ENCODE results near the gene PLXNA2.

PLXNA2 gene

GRCh38 chr1:208010487-208011071 lies 233.6 kb downstream of the PLXNA2 start:
- H3K56ac ChIP-seq (ENCODE audit: low read length) = no peak overlapping the region
- H2BK120ac ChIP-seq (ENCODE audit: low read depth, low read length) = no peak overlapping the region
- H3K23ac ChIP-seq (ENCODE audit: low read length) = no peak overlapping the region
- H3K27me3 ChIP-seq (ENCODE audit: insufficient read depth, low read length, poor library complexity) = no peaks in the 10 kb centered on the region
- no peaks in the 10 kb centered on the region for H3K4me1 ChIP-seq (ENCODE audit: control insufficient read depth, low read depth, low read length)
- H3K4me3 ChIP-seq (ENCODE audit: low read length) = no peak overlapping the region
- H3K79me1 ChIP-seq (ENCODE audit: low read length) = no peaks in the 10 kb centered on the region
- no peak overlapping the region for H2BK5ac ChIP-seq (ENCODE audit: low read length)
- no CpG with 5 or more reads among the region's 4 CpGs for WGBS (ENCODE audit: extremely low coverage, insufficient coverage, low lambda C conversion rate)
- H2AK5ac ChIP-seq (ENCODE audit: low read length) = no peak overlapping the region
- no peak overlapping the region for H3K4ac ChIP-seq (ENCODE audit: low read depth, low read length)
- no peak overlapping the region for H4K5ac ChIP-seq (ENCODE audit: low read length)
- no peak for DNase-seq
- H3K9ac ChIP-seq (ENCODE audit: low read length) = no peak overlapping the region
- no peak overlapping the region for H4K8ac ChIP-seq (ENCODE audit: low read depth, low read length)
- H3K4me2 ChIP-seq (ENCODE audit: low read length) = no peak overlapping the region
- no peak overlapping the region for H3K18ac ChIP-seq (ENCODE audit: low read length)
- H3K36me3 ChIP-seq (ENCODE audit: control insufficient read depth, insufficient read depth, low read length) = no peaks in the 10 kb centered on the region
- H3K79me2 ChIP-seq (ENCODE audit: control insufficient read depth, insufficient read depth, low read length) = no peaks in the 10 kb centered on the region
- no peak overlapping the region for H2BK15ac ChIP-seq (replicated peaks; ENCODE audit: low read depth)
- no peak overlapping the region for H3K27ac ChIP-seq (ENCODE audit: low read depth, low read length)

GRCh38 chr1:208009706-208010444 lies 234.3 kb downstream of the PLXNA2 start:
- H3K79me1 ChIP-seq (ENCODE audit: low read length) = no peaks in the 10 kb centered on the region
- no peak overlapping the region for H2BK5ac ChIP-seq (ENCODE audit: low read length)
- no CpG with 5 or more reads among the region's 12 CpGs for WGBS (ENCODE audit: extremely low coverage, insufficient coverage, low lambda C conversion rate)
- H3K27ac ChIP-seq (ENCODE audit: low read depth, low read length) = no peak overlapping the region
- H4K5ac ChIP-seq (ENCODE audit: low read length) = no peak overlapping the region
- H3K36me3 ChIP-seq (ENCODE audit: control insufficient read depth, insufficient read depth, low read length) = no peaks in the 10 kb centered on the region
- no peak overlapping the region for H3K56ac ChIP-seq (ENCODE audit: low read length)
- no peak overlapping the region for H3K4ac ChIP-seq (ENCODE audit: low read depth, low read length)
- H3K27me3 ChIP-seq (ENCODE audit: insufficient read depth, low read length, poor library complexity) = no peaks in the 10 kb centered on the region
- DNase-seq = no peak
- H3K18ac ChIP-seq (ENCODE audit: low read length) = no peak overlapping the region
- no peak overlapping the region for H3K23ac ChIP-seq (ENCODE audit: low read length)
- H4K8ac ChIP-seq (ENCODE audit: low read depth, low read length) = no peak overlapping the region
- H3K4me3 ChIP-seq (ENCODE audit: low read length) = no peak overlapping the region
- H2BK15ac ChIP-seq (replicated peaks; ENCODE audit: low read depth) = no peak overlapping the region
- H3K4me2 ChIP-seq (ENCODE audit: low read length) = no peak overlapping the region
- no peaks in the 10 kb centered on the region for H3K79me2 ChIP-seq (ENCODE audit: control insufficient read depth, insufficient read depth, low read length)
- H2AK5ac ChIP-seq (ENCODE audit: low read length) = no peak overlapping the region
- H3K4me1 ChIP-seq (ENCODE audit: control insufficient read depth, low read depth, low read length) = no peaks in the 10 kb centered on the region
- no peak overlapping the region for H3K9ac ChIP-seq (ENCODE audit: low read length)
- no peak overlapping the region for H2BK120ac ChIP-seq (ENCODE audit: low read depth, low read length)

GRCh38 chr1:208009303-208009702 lies 234.9 kb downstream of the PLXNA2 start:
- H4K5ac ChIP-seq (ENCODE audit: low read length) = no peak overlapping the region
- WGBS (ENCODE audit: extremely low coverage, insufficient coverage, low lambda C conversion rate) = no CpG with 5 or more reads among the region's 8 CpGs

GRCh38 chr1:208008534-208008933 lies 235.7 kb downstream of the PLXNA2 start:
- no peaks in the 10 kb centered on the region for H3K36me3 ChIP-seq (ENCODE audit: control insufficient read depth, insufficient read depth, low read length)
- H2BK5ac ChIP-seq (ENCODE audit: low read length) = no peak overlapping the region
- H3K23ac ChIP-seq (ENCODE audit: low read length) = no peak overlapping the region
- H4K5ac ChIP-seq (ENCODE audit: low read length) = no peak overlapping the region
- H2AK5ac ChIP-seq (ENCODE audit: low read length) = no peak overlapping the region
- no peaks in the 10 kb centered on the region for H3K79me2 ChIP-seq (ENCODE audit: control insufficient read depth, insufficient read depth, low read length)
- no CpG with 5 or more reads among the region's 3 CpGs for WGBS (ENCODE audit: extremely low coverage, insufficient coverage, low lambda C conversion rate)
- no peaks in the 10 kb centered on the region for H3K79me1 ChIP-seq (ENCODE audit: low read length)
- no peak for DNase-seq
- no peak overlapping the region for H3K56ac ChIP-seq (ENCODE audit: low read length)
- no peak overlapping the region for H3K18ac ChIP-seq (ENCODE audit: low read length)
- H3K4me2 ChIP-seq (ENCODE audit: low read length) = no peak overlapping the region
- H3K27ac ChIP-seq (ENCODE audit: low read depth, low read length) = no peak overlapping the region
- H2BK120ac ChIP-seq (ENCODE audit: low read depth, low read length) = no peak overlapping the region
- H4K8ac ChIP-seq (ENCODE audit: low read depth, low read length) = no peak overlapping the region
- no peak overlapping the region for H3K4ac ChIP-seq (ENCODE audit: low read depth, low read length)
- no peaks in the 10 kb centered on the region for H3K27me3 ChIP-seq (ENCODE audit: insufficient read depth, low read length, poor library complexity)
- H3K4me3 ChIP-seq (ENCODE audit: low read length) = no peak overlapping the region
- no peak overlapping the region for H3K9ac ChIP-seq (ENCODE audit: low read length)
- no peak overlapping the region for H2BK15ac ChIP-seq (replicated peaks; ENCODE audit: low read depth)
- H3K4me1 ChIP-seq (ENCODE audit: control insufficient read depth, low read depth, low read length) = no peaks in the 10 kb centered on the region

More at GRCh38 chr1:208009303-208009702, 234.9 kb downstream of the PLXNA2 start:
- H3K9ac ChIP-seq (ENCODE audit: low read length) = no peak overlapping the region
- H3K4me3 ChIP-seq (ENCODE audit: low read length) = no peak overlapping the region
- no peak overlapping the region for H2AK5ac ChIP-seq (ENCODE audit: low read length)
- H3K27me3 ChIP-seq (ENCODE audit: insufficient read depth, low read length, poor library complexity) = no peaks in the 10 kb centered on the region
- H3K79me1 ChIP-seq (ENCODE audit: low read length) = no peaks in the 10 kb centered on the region
- no peaks in the 10 kb centered on the region for H3K36me3 ChIP-seq (ENCODE audit: control insufficient read depth, insufficient read depth, low read length)
- H3K56ac ChIP-seq (ENCODE audit: low read length) = no peak overlapping the region
- H4K8ac ChIP-seq (ENCODE audit: low read depth, low read length) = no peak overlapping the region
- no peak overlapping the region for H2BK15ac ChIP-seq (replicated peaks; ENCODE audit: low read depth)
- H3K23ac ChIP-seq (ENCODE audit: low read length) = peak overlapping the region; percentile 32
- H2BK120ac ChIP-seq (ENCODE audit: low read depth, low read length) = no peak overlapping the region
- no peak overlapping the region for H3K4ac ChIP-seq (ENCODE audit: low read depth, low read length)
- no peak for DNase-seq
- no peak overlapping the region for H3K18ac ChIP-seq (ENCODE audit: low read length)
- H3K4me2 ChIP-seq (ENCODE audit: low read length) = no peak overlapping the region
- no peak overlapping the region for H2BK5ac ChIP-seq (ENCODE audit: low read length)
- no peaks in the 10 kb centered on the region for H3K79me2 ChIP-seq (ENCODE audit: control insufficient read depth, insufficient read depth, low read length)
- no peak overlapping the region for H3K27ac ChIP-seq (ENCODE audit: low read depth, low read length)
- no peaks in the 10 kb centered on the region for H3K4me1 ChIP-seq (ENCODE audit: control insufficient read depth, low read depth, low read length)

GRCh38 chr1:208007938-208008342 lies 236.2 kb downstream of the PLXNA2 start:
- Histone ChIP-seq H2BK15ac (replicated peaks; ENCODE audit: low read depth) (no peak overlapping the region), H3K4me2 (ENCODE audit: low read length) (no peak overlapping the region), H3K79me1 (ENCODE audit: low read length) (no peaks in the 10 kb centered on the region), H2BK5ac (ENCODE audit: low read length) (no peak overlapping the region), H3K9ac (ENCODE audit: low read length) (no peak overlapping the region), H3K56ac (ENCODE audit: low read length) (no peak overlapping the region), H3K23ac (ENCODE audit: low read length) (no peak overlapping the region), H3K18ac (ENCODE audit: low read length) (no peak overlapping the region), H4K8ac (ENCODE audit: low read depth, low read length) (no peak overlapping the region), H3K36me3 (ENCODE audit: control insufficient read depth, insufficient read depth, low read length) (no peaks in the 10 kb centered on the region), H2BK120ac (ENCODE audit: low read depth, low read length) (no peak overlapping the region), H3K27ac (ENCODE audit: low read depth, low read length) (no peak overlapping the region), H3K27me3 (ENCODE audit: insufficient read depth, low read length, poor library complexity) (no peaks in the 10 kb centered on the region), H3K4me3 (ENCODE audit: low read length) (no peak overlapping the region), H3K4me1 (ENCODE audit: control insufficient read depth, low read depth, low read length) (no peaks in the 10 kb centered on the region), H3K79me2 (ENCODE audit: control insufficient read depth, insufficient read depth, low read length) (no peaks in the 10 kb centered on the region), H2AK5ac (ENCODE audit: low read length) (no peak overlapping the region), H3K4ac (ENCODE audit: low read depth, low read length) (no peak overlapping the region), H4K5ac (ENCODE audit: low read length) (no peak overlapping the region)
- no CpG with 5 or more reads among the region's 5 CpGs for WGBS (ENCODE audit: extremely low coverage, insufficient coverage, low lambda C conversion rate)
- DNase-seq = no peak

All from mesendoderm (in vitro differentiated cells).